ENCODE results near the gene PRCP. TPM values are rescaled to one million over a fixed set of nuclear protein-coding genes. Genes with fewer than 3 reads are reported as not detected.
"Not testable (repeated sequence)": the region's sequence is repeated elsewhere in the genome, so short reads cannot be mapped to it uniquely, and the experiment has no call there.

PRCP gene
- total RNA-seq, 1 donor from 2014 or later: 66.3 TPM

- Mint-ChIP-seq H3K4me1 (ENCODE audit: low read depth) (no peaks in the 10 kb centered on the region), H3K36me3 (ENCODE audit: insufficient read depth) (no peaks in the 10 kb centered on the region), H3K4me3 (ENCODE audit: low read depth) (no peak overlapping the region), H3K9me3 (ENCODE audit: low read depth) (no peaks in the 10 kb centered on the region), H3K27me3 (no peaks in the 10 kb centered on the region), H3K27ac (no peak overlapping the region)
- no peak for TF ChIP-seq CTCF (IDR thresholded peaks at IDR 0.05; ENCODE audit: unreplicated experiment)
- no peak for DNase-seq (ENCODE audit: low spot score, unreplicated experiment)
Measured at GRCh38 chr11:82930734-82931133, 30.5 kb upstream of the PRCP start.

GRCh38 chr11:82930229-82930628 lies 30.0 kb upstream of the PRCP start:
- Mint-ChIP-seq H3K4me1 (ENCODE audit: low read depth) (no peaks in the 10 kb centered on the region), H3K9me3 (ENCODE audit: low read depth) (no peaks in the 10 kb centered on the region), H3K36me3 (ENCODE audit: insufficient read depth) (no peaks in the 10 kb centered on the region), H3K27ac (no peak overlapping the region), H3K4me3 (ENCODE audit: low read depth) (no peak overlapping the region), H3K27me3 (no peaks in the 10 kb centered on the region)
- no peak for TF ChIP-seq CTCF (IDR thresholded peaks at IDR 0.05; ENCODE audit: unreplicated experiment)
- no peak for DNase-seq (ENCODE audit: low spot score, unreplicated experiment)

GRCh38 chr11:82929121-82929520 lies 28.9 kb upstream of the PRCP start:
- no peak for TF ChIP-seq CTCF (IDR thresholded peaks at IDR 0.05; ENCODE audit: unreplicated experiment)
- Mint-ChIP-seq H3K27ac (no peak overlapping the region), H3K4me1 (ENCODE audit: low read depth) (no peaks in the 10 kb centered on the region), H3K9me3 (ENCODE audit: low read depth) (no peaks in the 10 kb centered on the region), H3K36me3 (ENCODE audit: insufficient read depth) (no peaks in the 10 kb centered on the region), H3K4me3 (ENCODE audit: low read depth) (no peak overlapping the region), H3K27me3 (no peaks in the 10 kb centered on the region)
- no peak for DNase-seq (ENCODE audit: low spot score, unreplicated experiment)

- peak; percentile 86 for TF ChIP-seq CTCF (IDR thresholded peaks at IDR 0.05; ENCODE audit: unreplicated experiment)
- Mint-ChIP-seq H3K9me3 (ENCODE audit: low read depth) (no peaks in the 10 kb centered on the region), H3K27ac (no peak overlapping the region), H3K4me3 (ENCODE audit: low read depth) (no peak overlapping the region), H3K27me3 (no peaks in the 10 kb centered on the region), H3K36me3 (ENCODE audit: insufficient read depth) (no peaks in the 10 kb centered on the region), H3K4me1 (ENCODE audit: low read depth) (no peaks in the 10 kb centered on the region)
- DNase-seq (ENCODE audit: low spot score, unreplicated experiment): no peak
Measured at GRCh38 chr11:82927264-82927880, 27.1 kb upstream of the PRCP start.

- Mint-ChIP-seq H3K4me3 (ENCODE audit: low read depth) (no peak overlapping the region), H3K9me3 (ENCODE audit: low read depth) (no peaks in the 10 kb centered on the region), H3K4me1 (ENCODE audit: low read depth) (no peaks in the 10 kb centered on the region), H3K36me3 (ENCODE audit: insufficient read depth) (peaks cover 2% of the 10 kb centered on the region), H3K27ac (no peak overlapping the region), H3K27me3 (no peaks in the 10 kb centered on the region)
- TF ChIP-seq CTCF (IDR thresholded peaks at IDR 0.05; ENCODE audit: unreplicated experiment): no peak
- DNase-seq (ENCODE audit: low spot score, unreplicated experiment): no peak
Measured at GRCh38 chr11:82924522-82925224, 24.4 kb upstream of the PRCP start.

- peaks cover 17% of the 10 kb centered on the region for H3K36me3 Mint-ChIP-seq (ENCODE audit: insufficient read depth)
- not testable (repeated sequence) for H3K27ac Mint-ChIP-seq
Measured at GRCh38 chr11:82922396-82923173, 22.4 kb upstream of the PRCP start.

GRCh38 chr11:82920227-82920626 lies 20.0 kb upstream of the PRCP start:
- not testable (repeated sequence) for H3K4me1 Mint-ChIP-seq (ENCODE audit: low read depth); H3K27ac Mint-ChIP-seq; H3K4me3 Mint-ChIP-seq (ENCODE audit: low read depth)

More at GRCh38 chr11:82922396-82923173, 22.4 kb upstream of the PRCP start:
- H3K27me3 Mint-ChIP-seq; DNase-seq (ENCODE audit: low spot score, unreplicated experiment); H3K9me3 Mint-ChIP-seq (ENCODE audit: low read depth); H3K4me3 Mint-ChIP-seq (ENCODE audit: low read depth); H3K4me1 Mint-ChIP-seq (ENCODE audit: low read depth): not testable (repeated sequence)

GRCh38 chr11:82919786-82920185 lies 19.6 kb upstream of the PRCP start:
- not testable (repeated sequence) for H3K4me1 Mint-ChIP-seq (ENCODE audit: low read depth); H3K4me3 Mint-ChIP-seq (ENCODE audit: low read depth); H3K27me3 Mint-ChIP-seq; DNase-seq (ENCODE audit: low spot score, unreplicated experiment); H3K9me3 Mint-ChIP-seq (ENCODE audit: low read depth); H3K27ac Mint-ChIP-seq
- H3K36me3 Mint-ChIP-seq (ENCODE audit: insufficient read depth): peaks cover 19% of the 10 kb centered on the region

More at GRCh38 chr11:82920227-82920626, 20.0 kb upstream of the PRCP start:
- not testable (repeated sequence) for H3K9me3 Mint-ChIP-seq (ENCODE audit: low read depth); DNase-seq (ENCODE audit: low spot score, unreplicated experiment); H3K27me3 Mint-ChIP-seq
- peaks cover 19% of the 10 kb centered on the region for H3K36me3 Mint-ChIP-seq (ENCODE audit: insufficient read depth)
